Progenitor cell of endocrine pancreas (in vitro differentiated cells): ENCODE measurements around the gene IZUMO1. TPM values are rescaled to one million over a fixed set of nuclear protein-coding genes. Genes with fewer than 3 reads are reported as not detected.
"Not testable (repeated sequence)": the region's sequence is repeated elsewhere in the genome, so short reads cannot be mapped to it uniquely, and the experiment has no call there.

Experiments
- DNase-seq: peaks from one replicate; pipeline ENCODE4 v3.0.0; 2021; ENCODE audit warnings: low spot score; ENCODE audit not compliant: unreplicated experiment
- H3K27ac Mint-ChIP-seq: 2 replicates; pipeline ENCODE4 v1.8.0; 2021; ENCODE audit warnings: mild to moderate bottlenecking, moderate library complexity, mixed read lengths
- H3K27me3 Mint-ChIP-seq: 2 replicates; pipeline ENCODE4 v1.8.0; 2021; ENCODE audit warnings: mixed read lengths
- H3K36me3 Mint-ChIP-seq: 2 replicates; pipeline ENCODE4 v1.8.0; 2022; ENCODE audit warnings: mixed read lengths; ENCODE audit not compliant: insufficient read depth
- H3K4me1 Mint-ChIP-seq: 2 replicates; pipeline ENCODE4 v1.8.0; 2021; ENCODE audit warnings: low read depth, mixed read lengths
- H3K4me3 Mint-ChIP-seq: 2 replicates; pipeline ENCODE4 v1.8.0; 2021; ENCODE audit warnings: low read depth, mild to moderate bottlenecking, moderate library complexity, mixed read lengths
- H3K9me3 Mint-ChIP-seq: 2 replicates; pipeline ENCODE4 v1.8.0; 2021; ENCODE audit warnings: low read depth, mixed read lengths
- total RNA-seq: library from RNA; stranded (reverse); gene quantifications from 2 replicates; pipeline ENCODE4 v1.2.1, GENCODE V29; 2021
- TF ChIP-seq, protein P1 (sequence below): fragments of 200-600 bp; sonication (generic); IDR thresholded peaks from one replicate; pipeline ENCODE4 v1.5.0; 2021; ENCODE audit warnings: antibody characterized with exemption, mild to moderate bottlenecking; ENCODE audit not compliant: unreplicated experiment

Gene IZUMO1
- total RNA-seq, 1 donor from 2014 or later = 1.0 TPM

DNA sequence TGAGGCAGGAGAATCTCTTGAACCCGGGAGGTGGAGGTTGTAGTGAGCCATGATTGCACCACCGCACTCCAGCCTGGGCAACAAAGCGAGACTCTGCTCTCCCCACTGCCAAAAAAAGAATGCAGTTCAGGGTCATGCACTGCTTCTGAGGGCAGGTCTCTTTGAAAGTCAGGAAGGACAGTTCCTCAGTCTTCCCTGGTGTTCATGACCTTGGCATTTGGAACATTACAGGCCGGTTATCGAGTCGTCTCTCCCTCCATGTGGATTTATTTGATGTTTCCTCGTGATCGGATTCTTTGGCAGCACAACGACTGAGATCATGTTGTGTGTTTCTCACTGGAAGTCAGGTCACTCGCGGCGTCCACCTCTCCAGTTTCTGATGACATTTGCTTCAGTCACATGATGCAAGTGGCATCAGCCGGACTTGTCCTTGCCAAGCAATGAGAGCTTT, 25.8 kb upstream of the IZUMO1 start:
- Mint-ChIP-seq H3K4me3 (no peak overlapping the region), H3K36me3 (no peaks in the 10 kb centered on the region), H3K9me3 (no peaks in the 10 kb centered on the region), H3K4me1 (no peaks in the 10 kb centered on the region), H3K27me3 (peaks cover 7% of the 10 kb centered on the region), H3K27ac (no peak overlapping the region)
- no peak for DNase-seq
- TF ChIP-seq, protein P1, sequence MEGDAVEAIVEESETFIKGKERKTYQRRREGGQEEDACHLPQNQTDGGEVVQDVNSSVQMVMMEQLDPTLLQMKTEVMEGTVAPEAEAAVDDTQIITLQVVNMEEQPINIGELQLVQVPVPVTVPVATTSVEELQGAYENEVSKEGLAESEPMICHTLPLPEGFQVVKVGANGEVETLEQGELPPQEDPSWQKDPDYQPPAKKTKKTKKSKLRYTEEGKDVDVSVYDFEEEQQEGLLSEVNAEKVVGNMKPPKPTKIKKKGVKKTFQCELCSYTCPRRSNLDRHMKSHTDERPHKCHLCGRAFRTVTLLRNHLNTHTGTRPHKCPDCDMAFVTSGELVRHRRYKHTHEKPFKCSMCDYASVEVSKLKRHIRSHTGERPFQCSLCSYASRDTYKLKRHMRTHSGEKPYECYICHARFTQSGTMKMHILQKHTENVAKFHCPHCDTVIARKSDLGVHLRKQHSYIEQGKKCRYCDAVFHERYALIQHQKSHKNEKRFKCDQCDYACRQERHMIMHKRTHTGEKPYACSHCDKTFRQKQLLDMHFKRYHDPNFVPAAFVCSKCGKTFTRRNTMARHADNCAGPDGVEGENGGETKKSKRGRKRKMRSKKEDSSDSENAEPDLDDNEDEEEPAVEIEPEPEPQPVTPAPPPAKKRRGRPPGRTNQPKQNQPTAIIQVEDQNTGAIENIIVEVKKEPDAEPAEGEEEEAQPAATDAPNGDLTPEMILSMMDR = no peak

DNA sequence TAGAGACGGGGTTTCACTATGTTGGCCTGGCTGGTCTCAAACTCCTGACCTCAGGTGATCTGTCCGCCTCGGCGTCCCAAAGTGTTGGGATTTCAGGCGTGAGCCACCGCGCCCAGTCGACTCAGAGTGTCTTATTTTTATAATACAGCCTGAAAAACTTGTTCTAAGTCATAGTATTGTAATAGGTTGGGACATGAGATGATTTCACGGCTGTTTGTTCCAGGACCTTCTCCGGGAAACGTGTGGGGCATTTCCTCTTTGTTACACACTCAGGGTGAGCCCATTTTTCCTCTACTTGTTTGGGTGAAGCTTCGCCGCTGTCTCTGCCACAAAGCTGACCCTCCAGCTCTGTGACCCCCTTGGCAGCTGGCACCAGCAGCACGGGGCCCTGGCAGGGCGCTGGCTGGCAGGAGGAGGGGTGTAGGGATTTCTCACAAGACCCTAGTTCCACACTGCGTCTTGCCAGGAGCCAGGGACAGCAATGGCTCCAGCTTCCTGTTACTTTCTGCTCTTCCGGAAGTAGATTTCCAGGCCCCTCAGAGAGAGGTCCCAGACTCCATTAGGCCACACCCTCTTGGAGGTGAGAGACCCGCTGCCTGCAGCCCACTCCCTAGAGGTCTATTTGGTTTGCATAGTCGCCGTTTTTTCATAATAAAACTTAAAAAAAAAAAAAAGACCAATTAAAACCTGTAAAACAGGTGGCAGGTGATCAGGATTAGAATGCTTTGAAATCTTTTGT, 24.2 kb upstream of the IZUMO1 start:
- Mint-ChIP-seq H3K27ac (no peak overlapping the region), H3K9me3 (no peaks in the 10 kb centered on the region), H3K4me3 (no peak overlapping the region), H3K36me3 (no peaks in the 10 kb centered on the region), H3K27me3 (peaks cover 8% of the 10 kb centered on the region), H3K4me1 (no peaks in the 10 kb centered on the region)
- TF ChIP-seq, protein P1 = no peak
- DNase-seq = no peak

DNA sequence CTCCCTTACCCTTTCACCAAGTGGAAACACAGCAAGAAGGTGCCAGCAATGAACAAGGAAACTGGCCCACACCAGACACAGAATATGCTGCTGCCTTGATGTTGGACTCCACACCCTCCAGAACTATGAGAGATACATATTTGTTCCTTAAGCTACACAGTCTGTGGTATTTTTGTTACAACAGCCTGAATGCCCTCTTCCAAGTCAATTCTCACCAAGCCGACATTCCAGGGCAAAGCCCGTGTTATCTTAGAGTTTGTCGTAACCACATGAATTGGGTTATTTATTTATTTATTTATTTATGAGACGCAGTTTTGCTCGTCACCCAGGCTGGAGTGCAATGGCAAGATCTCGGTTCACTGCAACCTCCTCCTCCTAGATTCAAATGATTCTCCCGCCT, 23.6 kb upstream of the IZUMO1 start:
- H3K36me3 Mint-ChIP-seq = no peaks in the 10 kb centered on the region
- H3K4me3 Mint-ChIP-seq = no peak overlapping the region
- H3K27me3 Mint-ChIP-seq = peaks cover 12% of the 10 kb centered on the region
- DNase-seq = no peak
- H3K4me1 Mint-ChIP-seq = no peaks in the 10 kb centered on the region
- H3K9me3 Mint-ChIP-seq = no peaks in the 10 kb centered on the region
- H3K27ac Mint-ChIP-seq = no peak overlapping the region
- TF ChIP-seq, protein P1 = no peak

DNA sequence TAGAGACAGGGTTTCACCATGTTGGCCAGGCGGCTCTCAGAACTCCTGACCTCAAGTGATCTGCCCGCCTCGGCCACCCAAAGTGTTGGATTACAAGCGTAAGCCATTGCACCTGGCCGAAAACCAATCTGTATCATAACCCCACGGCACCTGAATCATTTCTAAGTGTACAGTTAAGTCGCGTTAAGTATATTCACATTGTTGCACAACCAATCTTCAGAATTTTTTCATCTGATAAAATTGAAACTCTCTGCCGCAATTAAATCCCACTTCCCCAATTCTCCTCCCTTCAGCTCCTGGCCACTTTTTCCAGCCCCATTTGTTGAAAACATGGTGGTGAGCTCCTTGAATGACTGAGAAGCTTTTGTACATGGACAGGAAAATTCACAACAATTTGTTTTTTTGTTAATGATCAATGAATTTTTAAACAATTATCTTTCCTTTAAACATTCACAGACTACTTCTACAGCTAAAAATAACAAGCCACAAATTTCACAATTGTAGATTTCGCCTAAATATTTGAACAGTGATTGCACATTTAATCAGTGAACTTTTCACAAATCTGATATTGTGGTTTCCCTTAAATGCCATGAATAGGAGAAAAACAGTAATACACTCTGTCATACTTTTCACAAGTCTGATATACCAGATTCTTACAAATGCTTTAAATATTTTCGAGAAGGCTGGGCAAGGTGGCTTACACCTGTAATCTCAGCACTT, 22.4 kb upstream of the IZUMO1 start:
- no peaks in the 10 kb centered on the region for H3K9me3 Mint-ChIP-seq
- H3K27me3 Mint-ChIP-seq = peaks cover 16% of the 10 kb centered on the region
- H3K36me3 Mint-ChIP-seq = no peaks in the 10 kb centered on the region
- no peak overlapping the region for H3K27ac Mint-ChIP-seq
- no peak overlapping the region for H3K4me3 Mint-ChIP-seq
- no peak for DNase-seq
- no peaks in the 10 kb centered on the region for H3K4me1 Mint-ChIP-seq
- TF ChIP-seq, protein P1 = no peak

DNA sequence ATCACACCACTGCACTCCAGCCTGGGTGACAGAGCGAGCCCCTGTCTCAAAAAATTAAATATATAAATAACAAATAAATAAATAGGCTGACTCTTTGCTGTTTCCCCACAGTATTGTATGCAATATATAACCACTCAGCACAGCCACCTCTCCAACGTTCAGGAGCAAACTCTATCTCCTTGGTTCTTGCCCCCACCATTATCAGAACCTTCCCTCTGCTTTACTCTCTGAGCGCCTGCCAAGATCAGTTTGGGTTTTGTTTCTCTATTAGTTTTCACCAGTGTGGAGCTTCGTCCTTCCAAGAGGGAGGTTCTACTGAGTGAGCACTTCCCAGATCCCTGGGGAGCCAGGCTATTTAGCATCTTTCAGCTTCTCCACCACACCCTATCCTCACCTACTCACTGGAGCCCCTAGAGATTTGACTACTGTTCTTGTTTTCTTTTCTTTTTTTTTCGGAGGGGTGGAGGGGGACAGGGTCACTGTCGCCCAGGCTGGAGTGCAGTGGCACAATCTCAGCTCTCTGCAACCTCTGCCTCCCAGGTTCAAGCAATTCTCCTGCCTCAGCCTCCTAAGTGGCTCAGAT, 21.6 kb upstream of the IZUMO1 start:
- not testable (repeated sequence) for H3K4me3 Mint-ChIP-seq, DNase-seq, H3K36me3 Mint-ChIP-seq, H3K4me1 Mint-ChIP-seq, H3K27ac Mint-ChIP-seq, H3K9me3 Mint-ChIP-seq
- H3K27me3 Mint-ChIP-seq = peaks cover 16% of the 10 kb centered on the region

DNA sequence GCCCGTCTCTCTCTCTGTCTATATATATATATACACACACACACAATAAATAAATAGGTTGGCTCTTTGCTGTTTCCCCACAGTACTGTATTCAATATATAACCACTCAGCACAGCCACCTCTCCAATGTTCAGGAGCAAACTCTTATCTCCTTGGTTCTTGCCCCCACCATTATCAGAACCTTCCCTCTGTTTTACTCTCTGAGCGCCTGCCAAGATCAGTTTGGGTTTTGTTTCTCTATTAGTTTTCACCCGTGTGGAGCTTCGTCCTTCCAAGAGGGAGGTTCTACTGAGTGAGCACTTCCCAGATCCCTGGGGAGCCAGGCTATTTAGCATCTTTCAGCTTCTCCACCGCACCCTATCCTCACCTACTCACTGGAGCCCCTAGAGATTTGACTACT, 19.1 kb upstream of the IZUMO1 start:
- not testable (repeated sequence) for H3K9me3 Mint-ChIP-seq, H3K36me3 Mint-ChIP-seq, H3K4me1 Mint-ChIP-seq, H3K4me3 Mint-ChIP-seq, DNase-seq, H3K27ac Mint-ChIP-seq
- peaks cover 32% of the 10 kb centered on the region for H3K27me3 Mint-ChIP-seq
